ENCODE measurements around the gene PNPLA6. TPM values are rescaled to one million over a fixed set of nuclear protein-coding genes. Genes with fewer than 3 reads are reported as not detected.

PNPLA6 gene
- total RNA-seq, 1 experiment from 2014 or later = 67.6 TPM

DNA sequence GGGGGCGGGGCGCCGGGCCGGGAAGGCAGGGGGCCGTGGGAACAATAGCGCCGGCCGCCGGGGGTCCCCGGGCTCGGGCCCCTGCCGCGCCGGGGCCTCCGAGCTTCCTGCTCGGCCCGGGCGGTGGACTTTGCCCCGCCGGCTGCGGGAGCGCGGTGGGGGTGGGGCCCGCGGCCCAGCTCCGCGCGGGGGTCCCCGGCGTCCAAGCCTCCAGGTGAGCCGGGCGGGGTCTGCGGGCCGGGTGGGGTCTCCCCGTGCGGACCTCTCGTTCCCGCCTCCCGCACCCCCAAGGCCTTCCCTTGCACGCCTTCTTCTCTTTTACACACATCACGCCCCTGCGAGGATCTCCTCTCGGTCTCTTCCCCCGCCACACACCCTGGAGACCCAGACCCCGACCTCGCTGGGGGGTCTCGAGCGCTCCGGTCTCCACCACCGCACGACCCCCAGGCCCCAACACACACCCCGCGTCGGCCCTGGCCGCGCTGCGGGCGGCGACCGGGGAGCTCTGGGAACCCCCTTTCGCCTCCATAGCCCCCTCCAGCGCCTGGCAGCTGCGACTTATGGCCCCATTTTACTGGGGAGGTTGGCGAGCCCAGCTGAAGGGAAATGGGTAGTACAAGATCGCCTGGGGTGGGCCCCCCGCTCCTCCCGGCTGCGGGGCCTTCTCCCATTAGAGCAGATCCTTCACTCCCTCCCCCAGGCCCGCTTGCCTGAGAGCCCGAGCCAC lies 60.9 kb downstream of the PNPLA6 start:
- ChIA-PET CTCF (interaction anchor here (0.6 to 2.6 kb wide), 4 partner anchors 28 to 449 kb away, joined by 3 to 35 read pairs (median 4); partner anchors contain the start of gene TRAPPC5), POLR2A (interaction anchor here (0.9 kb wide), 1 partner anchor 9 kb away, joined by 3 read pairs; no protein-coding TSS in a partner anchor)
- peaks cover 30% of the 10 kb centered on the region for H3K36me3 Mint-ChIP-seq (ENCODE audit: insufficient read depth, unreplicated experiment)
- peaks cover 11% of the 10 kb centered on the region for H3K4me1 ChIP-seq
- peak in 1 of 2 experiments; percentile 7 for TF ChIP-seq CTCF (IDR thresholded peaks at IDR 0.05; ENCODE audit: insufficient read depth in 1 of 2, low read depth in 1 of 2, low read length in 1 of 2, severe bottlenecking in 1 of 2, unreplicated experiment in 1 of 2)
- peak overlapping the region; percentile 77 for H3K4me3 Mint-ChIP-seq (ENCODE audit: unreplicated experiment)
- H3K27ac Mint-ChIP-seq (ENCODE audit: unreplicated experiment) = peak overlapping the region; percentile 57
- H3K4me3 ChIP-seq (ENCODE audit: low read depth, low read length) = peak overlapping the region; percentile 75
- no peaks in the 10 kb centered on the region for H3K9me3 ChIP-seq
- H3K27me3 Mint-ChIP-seq (ENCODE audit: insufficient read depth, unreplicated experiment) = no peaks in the 10 kb centered on the region
- H3K4me1 Mint-ChIP-seq (ENCODE audit: low read depth, unreplicated experiment) = peaks cover 13% of the 10 kb centered on the region
- DNase-seq = peak in 1 of 2 experiments; percentile 41
- intact Hi-C loops (cut with micrococcal nuclease; ENCODE audit: unreplicated experiment) = no loop called here
- H3K27me3 ChIP-seq (replicated peaks; ENCODE audit: control insufficient read depth, insufficient read depth, low read length) = no peaks in the 10 kb centered on the region
- no TSS peak for BruUV-seq (replicated peaks)
- no peaks in the 10 kb centered on the region; the same call in 1 of the 2 replicates for H3K36me3 ChIP-seq (ENCODE audit: control insufficient read depth, insufficient read depth, low read length)
- no peaks in the 10 kb centered on the region for H3K9me3 Mint-ChIP-seq (ENCODE audit: unreplicated experiment)

GRCh38 chr19:7597689-7598088 lies 62.2 kb downstream of the PNPLA6 start:
- TSS peak; percentile 46 for BruUV-seq (replicated peaks)
- Mint-ChIP-seq H3K4me3 (ENCODE audit: unreplicated experiment) (peak overlapping the region; percentile 77), H3K36me3 (ENCODE audit: insufficient read depth, unreplicated experiment) (peaks cover 39% of the 10 kb centered on the region), H3K27me3 (ENCODE audit: insufficient read depth, unreplicated experiment) (no peaks in the 10 kb centered on the region), H3K4me1 (ENCODE audit: low read depth, unreplicated experiment) (peaks cover 13% of the 10 kb centered on the region), H3K9me3 (ENCODE audit: unreplicated experiment) (no peaks in the 10 kb centered on the region), H3K27ac (ENCODE audit: unreplicated experiment) (no peak overlapping the region)
- peaks cover 11% of the 10 kb centered on the region for H3K4me1 ChIP-seq
- POLR2A ChIA-PET = no interaction called here
- CTCF ChIA-PET = no interaction called here
- no peaks in the 10 kb centered on the region; the same call in 1 of the 2 replicates for H3K36me3 ChIP-seq (ENCODE audit: control insufficient read depth, insufficient read depth, low read length)
- H3K9me3 ChIP-seq = no peaks in the 10 kb centered on the region
- no peaks in the 10 kb centered on the region for H3K27me3 ChIP-seq (replicated peaks; ENCODE audit: control insufficient read depth, insufficient read depth, low read length)
- H3K4me3 ChIP-seq (ENCODE audit: low read depth, low read length) = no peak overlapping the region
- intact Hi-C loops (cut with micrococcal nuclease; ENCODE audit: unreplicated experiment) = no loop called here
- TF ChIP-seq CTCF (IDR thresholded peaks at IDR 0.05; ENCODE audit: insufficient read depth in 1 of 2, low read depth in 1 of 2, low read length in 1 of 2, severe bottlenecking in 1 of 2, unreplicated experiment in 1 of 2) = no peak
- no peak for DNase-seq

- no peak for DNase-seq
- H3K4me3 ChIP-seq (ENCODE audit: low read depth, low read length) = no peak overlapping the region
- H3K4me1 Mint-ChIP-seq (ENCODE audit: low read depth, unreplicated experiment) = peaks cover 13% of the 10 kb centered on the region
- H3K27me3 ChIP-seq (replicated peaks; ENCODE audit: control insufficient read depth, insufficient read depth, low read length) = no peaks in the 10 kb centered on the region
- intact Hi-C loops (cut with micrococcal nuclease; ENCODE audit: unreplicated experiment) = no loop called here
- BruUV-seq (replicated peaks) = no TSS peak
- TF ChIP-seq CTCF (IDR thresholded peaks at IDR 0.05; ENCODE audit: insufficient read depth in 1 of 2, low read depth in 1 of 2, low read length in 1 of 2, severe bottlenecking in 1 of 2, unreplicated experiment in 1 of 2) = no peak
- H3K9me3 ChIP-seq = no peaks in the 10 kb centered on the region
- no peak overlapping the region for H3K4me3 Mint-ChIP-seq (ENCODE audit: unreplicated experiment)
- H3K36me3 ChIP-seq (ENCODE audit: control insufficient read depth, insufficient read depth, low read length) = no peaks in the 10 kb centered on the region; the same call in 1 of the 2 replicates
- H3K36me3 Mint-ChIP-seq (ENCODE audit: insufficient read depth, unreplicated experiment) = peaks cover 39% of the 10 kb centered on the region
- peaks cover 11% of the 10 kb centered on the region for H3K4me1 ChIP-seq
- no peaks in the 10 kb centered on the region for H3K27me3 Mint-ChIP-seq (ENCODE audit: insufficient read depth, unreplicated experiment)
- ChIA-PET CTCF (no interaction called here), POLR2A (no interaction called here)
- H3K9me3 Mint-ChIP-seq (ENCODE audit: unreplicated experiment) = no peaks in the 10 kb centered on the region
- no peak overlapping the region for H3K27ac Mint-ChIP-seq (ENCODE audit: unreplicated experiment)
These were observed 62.7 kb downstream of the PNPLA6 start for GRCh38 chr19:7598180-7598579.
